ENCODE measurements around the gene TACC3. TPM values are rescaled to one million over a fixed set of nuclear protein-coding genes. Genes with fewer than 3 reads are reported as not detected.

The TACC3 gene
- total RNA-seq, 1 donor from 2014 or later = 20.5 TPM

- Mint-ChIP-seq H3K4me3 (no peak overlapping the region), H3K27ac (no peak overlapping the region), H3K36me3 (ENCODE audit: low read depth) (peaks cover 66% of the 10 kb centered on the region), H3K27me3 (no peaks in the 10 kb centered on the region), H3K4me1 (no peaks in the 10 kb centered on the region), H3K9me3 (peaks cover 7% of the 10 kb centered on the region)
- DNase-seq (no peak), ATAC-seq (ENCODE audit: low read depth) (no peak)
- ChIA-PET CTCF (no interaction called here), POLR2A (interaction anchor here (0.8 kb wide), 1 partner anchor 37 kb away, joined by 3 read pairs; no protein-coding TSS in a partner anchor)
- intact Hi-C loops (cut with micrococcal nuclease) = no loop called here
- no peak for TF ChIP-seq CTCF (IDR thresholded peaks at IDR 0.05)
Observed at GRCh38 chr4:1737666-1738065, 16.3 kb downstream of the TACC3 start.

GRCh38 chr4:1738410-1738809, 17.1 kb downstream of the TACC3 start:
- POLR2A ChIA-PET = interaction anchor here (0.8 kb wide), 1 partner anchor 37 kb away, joined by 3 read pairs; no protein-coding TSS in a partner anchor
- TF ChIP-seq CTCF (IDR thresholded peaks at IDR 0.05) = no peak
- Mint-ChIP-seq H3K36me3 (ENCODE audit: low read depth) (peaks cover 60% of the 10 kb centered on the region), H3K4me3 (no peak overlapping the region), H3K27me3 (no peaks in the 10 kb centered on the region), H3K27ac (no peak overlapping the region), H3K9me3 (peaks cover 7% of the 10 kb centered on the region), H3K4me1 (no peaks in the 10 kb centered on the region)
- intact Hi-C loops (cut with micrococcal nuclease) = no loop called here
- no peak for DNase-seq
- CTCF ChIA-PET = no interaction called here
- ATAC-seq (ENCODE audit: low read depth) = no peak

- ChIA-PET CTCF (interaction anchor here (0.5 kb wide), 1 partner anchor 12 kb away, joined by 3 read pairs; no protein-coding TSS in a partner anchor), POLR2A (no interaction called here)
- DNase-seq = no peak
- peaks cover 65% of the 10 kb centered on the region for H3K36me3 Mint-ChIP-seq (ENCODE audit: low read depth)
- ATAC-seq (ENCODE audit: low read depth) = no peak
- H3K4me1 Mint-ChIP-seq = no peaks in the 10 kb centered on the region
- H3K4me3 Mint-ChIP-seq = no peak overlapping the region
- H3K9me3 Mint-ChIP-seq = peaks cover 7% of the 10 kb centered on the region
- intact Hi-C loops (cut with micrococcal nuclease) = no loop called here
- no peak overlapping the region for H3K27ac Mint-ChIP-seq
- no peak for TF ChIP-seq CTCF (IDR thresholded peaks at IDR 0.05)
- no peaks in the 10 kb centered on the region for H3K27me3 Mint-ChIP-seq
Observed at GRCh38 chr4:1739358-1739757, 18.0 kb downstream of the TACC3 start.

GRCh38 chr4:1740021-1740545, 18.8 kb downstream of the TACC3 start:
- ChIA-PET CTCF (interaction anchor here (0.5 kb wide), 1 partner anchor 13 kb away, joined by 3 read pairs; no protein-coding TSS in a partner anchor), POLR2A (no interaction called here)
- intact Hi-C loops (cut with micrococcal nuclease) = no loop called here
- H3K4me1 Mint-ChIP-seq = no peaks in the 10 kb centered on the region
- no peaks in the 10 kb centered on the region for H3K27me3 Mint-ChIP-seq
- DNase-seq = no peak
- peaks cover 68% of the 10 kb centered on the region for H3K36me3 Mint-ChIP-seq (ENCODE audit: low read depth)
- peaks cover 7% of the 10 kb centered on the region for H3K9me3 Mint-ChIP-seq
- no peak overlapping the region for H3K4me3 Mint-ChIP-seq
- no peak for TF ChIP-seq CTCF (IDR thresholded peaks at IDR 0.05)
- no peak overlapping the region for H3K27ac Mint-ChIP-seq
- ATAC-seq (ENCODE audit: low read depth) = no peak

- peaks cover 61% of the 10 kb centered on the region for H3K36me3 Mint-ChIP-seq (ENCODE audit: low read depth)
- DNase-seq = no peak
- no peak overlapping the region for H3K27ac Mint-ChIP-seq
- ChIA-PET POLR2A (no interaction called here), CTCF (no interaction called here)
- intact Hi-C loops (cut with micrococcal nuclease) = no loop called here
- H3K4me3 Mint-ChIP-seq = no peak overlapping the region
- peaks cover 7% of the 10 kb centered on the region for H3K9me3 Mint-ChIP-seq
- ATAC-seq (ENCODE audit: low read depth) = no peak
- no peaks in the 10 kb centered on the region for H3K27me3 Mint-ChIP-seq
- no peaks in the 10 kb centered on the region for H3K4me1 Mint-ChIP-seq
- TF ChIP-seq CTCF (IDR thresholded peaks at IDR 0.05) = no peak
Observed at GRCh38 chr4:1741208-1741607, 19.9 kb downstream of the TACC3 start.
